ENCODE data around the gene ZNF75A.

- TF ChIP-seq, protein P1, sequence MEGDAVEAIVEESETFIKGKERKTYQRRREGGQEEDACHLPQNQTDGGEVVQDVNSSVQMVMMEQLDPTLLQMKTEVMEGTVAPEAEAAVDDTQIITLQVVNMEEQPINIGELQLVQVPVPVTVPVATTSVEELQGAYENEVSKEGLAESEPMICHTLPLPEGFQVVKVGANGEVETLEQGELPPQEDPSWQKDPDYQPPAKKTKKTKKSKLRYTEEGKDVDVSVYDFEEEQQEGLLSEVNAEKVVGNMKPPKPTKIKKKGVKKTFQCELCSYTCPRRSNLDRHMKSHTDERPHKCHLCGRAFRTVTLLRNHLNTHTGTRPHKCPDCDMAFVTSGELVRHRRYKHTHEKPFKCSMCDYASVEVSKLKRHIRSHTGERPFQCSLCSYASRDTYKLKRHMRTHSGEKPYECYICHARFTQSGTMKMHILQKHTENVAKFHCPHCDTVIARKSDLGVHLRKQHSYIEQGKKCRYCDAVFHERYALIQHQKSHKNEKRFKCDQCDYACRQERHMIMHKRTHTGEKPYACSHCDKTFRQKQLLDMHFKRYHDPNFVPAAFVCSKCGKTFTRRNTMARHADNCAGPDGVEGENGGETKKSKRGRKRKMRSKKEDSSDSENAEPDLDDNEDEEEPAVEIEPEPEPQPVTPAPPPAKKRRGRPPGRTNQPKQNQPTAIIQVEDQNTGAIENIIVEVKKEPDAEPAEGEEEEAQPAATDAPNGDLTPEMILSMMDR (IDR thresholded peaks at IDR 0.05) = no peak
- TF ChIP-seq POLR2A (IDR thresholded peaks at IDR 0.05) = no peak
Measured at GRCh38 chr16:3276679-3277078, 28.6 kb upstream of the ZNF75A start.
